A549 (cell line): ENCODE data around the gene ENHO. TPM values are rescaled to one million over a fixed set of nuclear protein-coding genes. Genes with fewer than 3 reads are reported as not detected.

Experiments
- ATAC-seq, 2 experiments: fragments of 200-7000 bp in 1 of 2; fragments of >200 bp in 1 of 2; cut with Nextera tagmentation in 1 of 2; cut with Tn5 transposase in 1 of 2; 3 replicates each; pipeline versions ENCODE4 v1.8.0 to v1.9.1; 2018 to 2020; ENCODE audit warnings: mild to moderate bottlenecking in 1 of 2, moderate library complexity in 1 of 2
- CTCF ChIA-PET: fragments of 300-600 bp; sonication (Branson Sonifier 250); formaldehyde crosslinking; extraction: SDS; loops from one replicate; lab custom pipeline; 2021; ENCODE audit warnings: antibody characterized with exemption, inconsistent platforms; lab: Yijun Ruan, JAX
- POLR2A ChIA-PET: fragments of 350-600 bp; formaldehyde crosslinking; extraction: SDS; loops from one replicate; lab custom pipeline; 2021; ENCODE audit warnings: antibody characterized with exemption, inconsistent platforms; lab: Yijun Ruan, JAX
- DNase-seq, 2 experiments: peaks; one replicate each; pipeline versions ENCODE4 v3.0.0 to v3.0.0-alpha.2; 2011 to 2016; ENCODE audit warnings: low read depth in 1 of 2, low spot score in 1 of 2
- FAIRE-seq: peaks from 2 replicates; lab custom pipeline; 2011; peaks lifted over from hg19 to GRCh38; lab: Jason Lieb, UNC
- H3K27ac ChIP-seq, 2 experiments: fragments of >200 bp; sonication (Bioruptor Twin); formaldehyde crosslinking; 3 replicates each; pipeline ENCODE4 v1.5.1; 2016 to 2017
- H3K4me1 ChIP-seq: fragments of >200 bp; sonication (Bioruptor Twin); formaldehyde crosslinking; 3 replicates; pipeline ENCODE4 v1.6.1; 2016
- H3K4me2 ChIP-seq: fragments of >200 bp; sonication (Bioruptor Twin); formaldehyde crosslinking; 3 replicates; pipeline ENCODE4 v1.6.1; 2016
- H3K4me3 ChIP-seq: fragments of >200 bp; sonication (Bioruptor Twin); formaldehyde crosslinking; 3 replicates; pipeline ENCODE4 v1.5.1; 2016
- H3K9me3 ChIP-seq: fragments of >200 bp; sonication (Bioruptor Twin); formaldehyde crosslinking; 3 replicates; pipeline ENCODE4 v1.6.1; 2016
- CBX2 ChIP-seq: fragments of 200-600 bp; sonication (generic); IDR thresholded peaks from 2 replicates; pipeline ENCODE4 v1.6.1; 2016; ENCODE audit warnings: low read depth, mild to moderate bottlenecking, borderline replicate concordance
- CBX8 ChIP-seq: fragments of 200-600 bp; sonication (generic); IDR thresholded peaks from 2 replicates; pipeline ENCODE4 v1.6.1; 2016
- CEBPB ChIP-seq, 2 experiments: fragments of >200 bp in 1 of 2; sonication (Bioruptor Twin) in 1 of 2; formaldehyde crosslinking in 1 of 2; IDR thresholded peaks; 2 replicates each; pipeline ENCODE4 v1.6.1; 2012 to 2016
- EHF ChIP-seq: fragments of 250-450 bp; sonication (Bioruptor Pico); IDR thresholded peaks from 2 replicates; pipeline ENCODE4 v1.5.0; 2020; ENCODE audit warnings: mild to moderate bottlenecking
- HOXB13 ChIP-seq: fragments of 250-450 bp; sonication (Bioruptor Pico); IDR thresholded peaks from 2 replicates; pipeline ENCODE4 v1.5.0; 2020; ENCODE audit warnings: low read depth, mild to moderate bottlenecking, moderate library complexity
- JUN ChIP-seq, 2 experiments: fragments of >200 bp; sonication (Bioruptor Twin); formaldehyde crosslinking; IDR thresholded peaks; 2 replicates in 1 of 2; 3 replicates in 1 of 2; pipeline ENCODE4 v1.6.1; 2016 to 2017
- JUNB ChIP-seq: fragments of >200 bp; sonication (Bioruptor Twin); formaldehyde crosslinking; IDR thresholded peaks from 2 replicates; pipeline ENCODE4 v1.6.1; 2016
- KDM5A ChIP-seq: fragments of 200-600 bp; sonication (generic); IDR thresholded peaks from 2 replicates; pipeline ENCODE4 v1.6.1; 2016; ENCODE audit warnings: antibody characterized with exemption, mild to moderate bottlenecking
- NFE2L2 ChIP-seq: fragments of 150-350 bp; conservative IDR thresholded peaks from 2 replicates; pipeline ENCODE4 v1.6.1; 2014; ENCODE audit warnings: low read length
- NR3C1 ChIP-seq: fragments of >200 bp; sonication (Bioruptor Twin); formaldehyde crosslinking; IDR thresholded peaks from 3 replicates; pipeline ENCODE4 v1.6.1; 2017
- SREBF2 ChIP-seq: fragments of 450-650 bp; IDR thresholded peaks from 2 replicates; pipeline ENCODE4 v1.6.1; 2014; ENCODE audit warnings: mild to moderate bottlenecking, moderate library complexity
- ZFP36 ChIP-seq: fragments of 450-650 bp; IDR thresholded peaks from 2 replicates; pipeline ENCODE4 v1.6.1; 2014; ENCODE audit warnings: borderline replicate concordance; ENCODE audit not compliant: partially characterized antibody
- WGBS: methylation state at CpG from one replicate; pipeline ENCODE4 v1.1.6; 2017; ENCODE audit errors: missing lambda C conversion rate; 5-methylcytosine and 5-hydroxymethylcytosine counted together
- polyA plus RNA-seq, 4 experiments: library from polyadenylated mRNA; depleted of rRNA in 3 of 4; stranded (reverse); fragments of >200 nt; fragmentation: RNase III in 1 of 4; extraction: RNeasy Plus Mini Kit Qiagen cat#74134 plus additional on column Dnase treatment in 1 of 4; gene quantifications; 2 replicates in 3 of 4; 3 replicates in 1 of 4; pipeline ENCODE4 v1.2.3, GENCODE V29; 2011 to 2017
- TF ChIP-seq, protein P1 (sequence below): IDR thresholded peaks from 2 replicates; pipeline ENCODE4 v1.6.1; 2012; ENCODE audit warnings: low read depth, borderline replicate concordance
- TF ChIP-seq, protein P2 (sequence below): fragments of >200 bp; sonication (Bioruptor Twin); formaldehyde crosslinking; IDR thresholded peaks from 3 replicates; pipeline ENCODE4 v1.5.1; 2016
- TF ChIP-seq, protein P3 (sequence below): fragments of >200 bp; sonication (Bioruptor Twin); formaldehyde crosslinking; IDR thresholded peaks from 2 replicates; pipeline ENCODE4 v1.6.1; 2016
- TF ChIP-seq, protein P4 (sequence below): fragments of 200-600 bp; sonication (generic); IDR thresholded peaks from 2 replicates; pipeline ENCODE4 v1.6.1; 2016; ENCODE audit warnings: antibody characterized with exemption, mild to moderate bottlenecking, moderate library complexity
- TF ChIP-seq, protein P5 (sequence below): IDR thresholded peaks from 2 replicates; pipeline ENCODE4 v1.6.1; 2012
- TF ChIP-seq, protein P6 (sequence below): fragments of 250-450 bp; sonication (Bioruptor Pico); IDR thresholded peaks from 2 replicates; pipeline ENCODE4 v1.5.0; 2021; ENCODE audit warnings: mild to moderate bottlenecking, moderate library complexity, borderline replicate concordance

The ENHO gene
- polyA plus RNA-seq, 2 of the 4 experiments (the other 2 are of a cell fraction): 0.28 to 1.7 TPM

DNA sequence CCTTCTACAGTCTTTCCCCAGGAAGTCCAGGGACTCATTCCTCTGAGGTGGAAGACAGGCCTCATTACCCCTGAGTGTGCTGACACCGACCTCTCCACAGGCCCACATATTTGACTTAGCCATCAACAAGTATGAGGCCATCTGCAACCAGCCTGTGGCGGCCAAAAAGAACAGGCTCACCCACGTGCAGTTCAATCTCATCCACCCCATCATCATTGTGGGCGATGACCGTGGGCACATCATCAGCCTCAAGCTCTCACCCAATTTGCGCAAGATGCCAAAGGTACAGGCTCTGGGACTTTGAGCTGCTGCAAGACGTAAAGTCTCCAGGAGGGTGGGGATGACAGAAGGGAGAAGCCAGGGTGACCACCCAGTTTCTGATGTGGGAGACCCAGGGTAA lies 5.6 kb downstream of the ENHO start (continued):
- TF ChIP-seq EHF (CRISPR knock-in tag) (no peak), NR3C1 (no peak)

DNA sequence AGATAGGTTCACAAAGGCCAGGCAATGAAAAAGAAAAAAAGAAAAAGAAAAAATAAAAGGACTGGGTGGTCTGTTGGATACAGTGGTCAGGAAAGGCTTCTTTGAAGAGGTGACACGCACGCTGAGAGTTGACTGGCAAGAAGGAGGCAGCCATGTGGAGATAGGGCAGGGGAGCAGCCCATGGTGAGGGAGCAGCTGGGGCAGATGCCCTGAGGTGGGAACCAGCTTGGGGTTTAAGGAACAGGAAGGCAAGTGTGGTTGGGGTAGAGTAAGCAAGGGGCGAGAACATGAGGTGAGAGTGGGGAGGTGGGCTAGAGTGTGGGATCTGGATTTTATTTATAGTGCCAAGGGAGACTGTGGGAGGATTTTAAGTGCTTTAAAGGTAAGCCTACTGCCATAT lies 6.8 kb downstream of the ENHO start:
- Histone ChIP-seq H3K27ac (no peak overlapping the region), H3K4me3 (no peak overlapping the region)
- CTCF ChIA-PET: interaction anchor here (1.4 to 13.5 kb wide), 3 partner anchors 14 to 32 kb away, joined by 3 to 114 read pairs (median 3); no protein-coding TSS in a partner anchor
- ATAC-seq (no peak), FAIRE-seq (no peak)
- 49% methylated on average over 3 of the region's 3 CpGs for WGBS
- TF ChIP-seq, protein P1, sequence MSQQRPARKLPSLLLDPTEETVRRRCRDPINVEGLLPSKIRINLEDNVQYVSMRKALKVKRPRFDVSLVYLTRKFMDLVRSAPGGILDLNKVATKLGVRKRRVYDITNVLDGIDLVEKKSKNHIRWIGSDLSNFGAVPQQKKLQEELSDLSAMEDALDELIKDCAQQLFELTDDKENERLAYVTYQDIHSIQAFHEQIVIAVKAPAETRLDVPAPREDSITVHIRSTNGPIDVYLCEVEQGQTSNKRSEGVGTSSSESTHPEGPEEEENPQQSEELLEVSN: no peak
- TF ChIP-seq KDM5A (no peak), HOXB13 (CRISPR knock-in tag) (no peak), CBX2 (no peak), NFE2L2 (no peak)
- TF ChIP-seq, protein P2, sequence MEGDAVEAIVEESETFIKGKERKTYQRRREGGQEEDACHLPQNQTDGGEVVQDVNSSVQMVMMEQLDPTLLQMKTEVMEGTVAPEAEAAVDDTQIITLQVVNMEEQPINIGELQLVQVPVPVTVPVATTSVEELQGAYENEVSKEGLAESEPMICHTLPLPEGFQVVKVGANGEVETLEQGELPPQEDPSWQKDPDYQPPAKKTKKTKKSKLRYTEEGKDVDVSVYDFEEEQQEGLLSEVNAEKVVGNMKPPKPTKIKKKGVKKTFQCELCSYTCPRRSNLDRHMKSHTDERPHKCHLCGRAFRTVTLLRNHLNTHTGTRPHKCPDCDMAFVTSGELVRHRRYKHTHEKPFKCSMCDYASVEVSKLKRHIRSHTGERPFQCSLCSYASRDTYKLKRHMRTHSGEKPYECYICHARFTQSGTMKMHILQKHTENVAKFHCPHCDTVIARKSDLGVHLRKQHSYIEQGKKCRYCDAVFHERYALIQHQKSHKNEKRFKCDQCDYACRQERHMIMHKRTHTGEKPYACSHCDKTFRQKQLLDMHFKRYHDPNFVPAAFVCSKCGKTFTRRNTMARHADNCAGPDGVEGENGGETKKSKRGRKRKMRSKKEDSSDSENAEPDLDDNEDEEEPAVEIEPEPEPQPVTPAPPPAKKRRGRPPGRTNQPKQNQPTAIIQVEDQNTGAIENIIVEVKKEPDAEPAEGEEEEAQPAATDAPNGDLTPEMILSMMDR: no peak
- TF ChIP-seq, all 56 proteins: peak for 0
- POLR2A ChIA-PET: no interaction called here
- Histone ChIP-seq H3K4me2 (no peak overlapping the region), H3K9me3 (no peaks in the 10 kb centered on the region), H3K4me1 (no peaks in the 10 kb centered on the region)
- no peak for DNase-seq

DNA sequence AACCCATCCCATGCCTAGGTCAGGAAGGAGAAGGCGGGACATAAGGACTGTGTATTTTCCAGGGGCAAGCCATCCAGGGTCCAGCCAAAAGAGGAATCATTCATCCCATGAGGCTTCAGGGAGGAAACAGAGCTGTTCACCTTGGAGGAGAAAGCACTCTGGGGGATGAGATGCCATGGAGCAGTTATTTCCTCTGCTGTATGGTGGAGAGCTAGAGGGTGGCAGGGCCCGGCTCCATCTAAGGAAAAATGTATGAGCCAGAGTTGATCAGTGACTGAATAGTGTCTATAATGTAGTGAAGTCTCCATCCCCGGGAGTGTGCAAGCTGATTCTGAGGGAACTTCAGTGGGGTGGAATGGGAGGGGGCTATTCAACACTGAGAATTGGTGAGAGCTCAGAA lies 8.0 kb downstream of the ENHO start:
- no peak for DNase-seq
- ChIA-PET POLR2A (no interaction called here), CTCF (interaction anchor here (0.9 to 13.5 kb wide), 4 partner anchors 9 to 78 kb away, joined by 3 to 114 read pairs (median 4); no protein-coding TSS in a partner anchor)
- no peak for FAIRE-seq
- no peak for TF ChIP-seq JUNB
- TF ChIP-seq SREBF2: no peak
- TF ChIP-seq, protein P3, sequence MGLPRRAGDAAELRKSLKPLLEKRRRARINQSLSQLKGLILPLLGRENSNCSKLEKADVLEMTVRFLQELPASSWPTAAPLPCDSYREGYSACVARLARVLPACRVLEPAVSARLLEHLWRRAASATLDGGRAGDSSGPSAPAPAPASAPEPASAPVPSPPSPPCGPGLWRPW: no peak
- TF ChIP-seq CEBPB (IDR thresholded peaks at IDR 0.05): no peak
- no peak for TF ChIP-seq EHF (CRISPR knock-in tag)
- no peak for TF ChIP-seq JUN (IDR thresholded peaks at IDR 0.05)
- TF ChIP-seq NFE2L2: no peak
- TF ChIP-seq, protein P4, sequence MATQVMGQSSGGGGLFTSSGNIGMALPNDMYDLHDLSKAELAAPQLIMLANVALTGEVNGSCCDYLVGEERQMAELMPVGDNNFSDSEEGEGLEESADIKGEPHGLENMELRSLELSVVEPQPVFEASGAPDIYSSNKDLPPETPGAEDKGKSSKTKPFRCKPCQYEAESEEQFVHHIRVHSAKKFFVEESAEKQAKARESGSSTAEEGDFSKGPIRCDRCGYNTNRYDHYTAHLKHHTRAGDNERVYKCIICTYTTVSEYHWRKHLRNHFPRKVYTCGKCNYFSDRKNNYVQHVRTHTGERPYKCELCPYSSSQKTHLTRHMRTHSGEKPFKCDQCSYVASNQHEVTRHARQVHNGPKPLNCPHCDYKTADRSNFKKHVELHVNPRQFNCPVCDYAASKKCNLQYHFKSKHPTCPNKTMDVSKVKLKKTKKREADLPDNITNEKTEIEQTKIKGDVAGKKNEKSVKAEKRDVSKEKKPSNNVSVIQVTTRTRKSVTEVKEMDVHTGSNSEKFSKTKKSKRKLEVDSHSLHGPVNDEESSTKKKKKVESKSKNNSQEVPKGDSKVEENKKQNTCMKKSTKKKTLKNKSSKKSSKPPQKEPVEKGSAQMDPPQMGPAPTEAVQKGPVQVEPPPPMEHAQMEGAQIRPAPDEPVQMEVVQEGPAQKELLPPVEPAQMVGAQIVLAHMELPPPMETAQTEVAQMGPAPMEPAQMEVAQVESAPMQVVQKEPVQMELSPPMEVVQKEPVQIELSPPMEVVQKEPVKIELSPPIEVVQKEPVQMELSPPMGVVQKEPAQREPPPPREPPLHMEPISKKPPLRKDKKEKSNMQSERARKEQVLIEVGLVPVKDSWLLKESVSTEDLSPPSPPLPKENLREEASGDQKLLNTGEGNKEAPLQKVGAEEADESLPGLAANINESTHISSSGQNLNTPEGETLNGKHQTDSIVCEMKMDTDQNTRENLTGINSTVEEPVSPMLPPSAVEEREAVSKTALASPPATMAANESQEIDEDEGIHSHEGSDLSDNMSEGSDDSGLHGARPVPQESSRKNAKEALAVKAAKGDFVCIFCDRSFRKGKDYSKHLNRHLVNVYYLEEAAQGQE: no peak
- TF ChIP-seq, protein P5, sequence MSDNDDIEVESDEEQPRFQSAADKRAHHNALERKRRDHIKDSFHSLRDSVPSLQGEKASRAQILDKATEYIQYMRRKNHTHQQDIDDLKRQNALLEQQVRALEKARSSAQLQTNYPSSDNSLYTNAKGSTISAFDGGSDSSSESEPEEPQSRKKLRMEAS: no peak
- TF ChIP-seq CBX8: no peak
- TF ChIP-seq KDM5A: no peak
- no peak for TF ChIP-seq ZFP36
- TF ChIP-seq, protein P6, sequence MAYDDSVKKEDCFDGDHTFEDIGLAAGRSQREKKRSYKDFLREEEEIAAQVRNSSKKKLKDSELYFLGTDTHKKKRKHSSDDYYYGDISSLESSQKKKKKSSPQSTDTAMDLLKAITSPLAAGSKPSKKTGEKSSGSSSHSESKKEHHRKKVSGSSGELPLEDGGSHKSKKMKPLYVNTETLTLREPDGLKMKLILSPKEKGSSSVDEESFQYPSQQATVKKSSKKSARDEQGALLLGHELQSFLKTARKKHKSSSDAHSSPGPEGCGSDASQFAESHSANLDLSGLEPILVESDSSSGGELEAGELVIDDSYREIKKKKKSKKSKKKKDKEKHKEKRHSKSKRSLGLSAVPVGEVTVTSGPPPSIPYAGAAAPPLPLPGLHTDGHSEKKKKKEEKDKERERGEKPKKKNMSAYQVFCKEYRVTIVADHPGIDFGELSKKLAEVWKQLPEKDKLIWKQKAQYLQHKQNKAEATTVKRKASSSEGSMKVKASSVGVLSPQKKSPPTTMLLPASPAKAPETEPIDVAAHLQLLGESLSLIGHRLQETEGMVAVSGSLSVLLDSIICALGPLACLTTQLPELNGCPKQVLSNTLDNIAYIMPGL (CRISPR knock-in tag): no peak
- Histone ChIP-seq H3K4me2 (no peak overlapping the region), H3K4me3 (no peak overlapping the region), H3K27ac (no peak overlapping the region), H3K4me1 (no peaks in the 10 kb centered on the region), H3K9me3 (no peaks in the 10 kb centered on the region)
- no peak for ATAC-seq
- WGBS: 78% methylated on average over 3 of the region's 3 CpGs
